Hypothalamus (tissue), 51 donors: ENCODE data around the gene MYH16.
"Not testable (repeated sequence)": the region's sequence is repeated elsewhere in the genome, so short reads cannot be mapped to it uniquely, and the experiment has no call there.

Source experiments
- DNase-seq, 51 donors: peaks; one replicate each; lab custom pipeline; 2025; lab: John Stamatoyannopoulos, UW

Gene MYH16

GRCh38 chr7:99272476-99273045 is at the start of gene MYH16:
MYH16 (plus strand) TSS chr7:99272839.
- DNase-seq: no peak

GRCh38 chr7:99224263-99224898 is 48.3 kb upstream of the MYH16 start:
- not testable (repeated sequence) for DNase-seq

GRCh38 chr7:99224899-99225265 is 47.8 kb upstream of the MYH16 start:
- DNase-seq: no peak

- DNase-seq: no peak
Measured at GRCh38 chr7:99229234-99229633, 43.4 kb upstream of the MYH16 start.

- no peak for DNase-seq
Measured at GRCh38 chr7:99232082-99232770, 40.4 kb upstream of the MYH16 start.

- DNase-seq: not testable (repeated sequence)
Measured at GRCh38 chr7:99232955-99233354, 39.7 kb upstream of the MYH16 start.

- no peak for DNase-seq
Measured at GRCh38 chr7:99234185-99234584, 38.5 kb upstream of the MYH16 start.

- DNase-seq: no peak
Measured at GRCh38 chr7:99235925-99236324, 36.7 kb upstream of the MYH16 start.

- DNase-seq: not testable (repeated sequence)
Measured at GRCh38 chr7:99237876-99238275, 34.8 kb upstream of the MYH16 start.

GRCh38 chr7:99238558-99239341 is 33.9 kb upstream of the MYH16 start:
- no peak for DNase-seq

GRCh38 chr7:99242682-99243081 is 30.0 kb upstream of the MYH16 start:
- no peak for DNase-seq

GRCh38 chr7:99243751-99244337 is 28.8 kb upstream of the MYH16 start:
- no peak for DNase-seq

GRCh38 chr7:99244939-99245338 is 27.7 kb upstream of the MYH16 start:
- no peak for DNase-seq

DNA sequence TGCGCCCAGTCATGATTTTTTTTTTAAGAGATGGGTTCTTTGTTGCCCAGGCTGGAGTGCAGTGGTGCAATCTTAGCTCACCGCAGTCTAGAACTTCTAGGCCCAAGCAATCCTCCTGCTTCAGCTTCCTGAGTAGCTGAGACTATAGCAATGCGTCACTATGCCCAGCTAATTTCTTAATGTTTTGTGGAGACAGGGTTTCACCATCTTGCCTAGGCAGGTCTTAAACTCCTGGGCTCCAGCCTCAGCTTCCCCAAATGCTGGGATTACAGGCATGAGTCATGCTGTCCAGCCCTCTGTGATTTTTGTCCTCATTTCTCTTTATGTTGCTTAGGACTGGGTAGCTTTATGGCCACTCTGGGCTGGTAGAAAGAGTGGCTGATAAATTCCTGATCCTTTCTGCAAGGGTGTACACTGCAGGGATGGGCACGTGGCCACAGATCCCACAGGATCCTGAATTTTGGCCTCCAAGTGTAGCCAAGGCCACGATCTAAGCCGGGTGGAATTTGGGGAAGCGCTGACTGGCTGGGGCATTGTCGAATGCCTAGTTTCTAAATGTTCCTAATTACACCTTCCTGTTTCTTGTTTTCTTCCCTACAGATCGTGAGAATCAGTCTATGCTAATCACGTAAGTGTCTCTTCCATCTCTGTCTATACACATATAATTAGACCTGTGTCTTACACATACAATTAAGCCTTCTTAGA is 24.1 kb upstream of the MYH16 start:
- no peak for DNase-seq

- no peak for DNase-seq
Measured at GRCh38 chr7:99249985-99250575, 22.6 kb upstream of the MYH16 start.

- no peak for DNase-seq
Measured at GRCh38 chr7:99252166-99252895, 20.3 kb upstream of the MYH16 start.

DNA sequence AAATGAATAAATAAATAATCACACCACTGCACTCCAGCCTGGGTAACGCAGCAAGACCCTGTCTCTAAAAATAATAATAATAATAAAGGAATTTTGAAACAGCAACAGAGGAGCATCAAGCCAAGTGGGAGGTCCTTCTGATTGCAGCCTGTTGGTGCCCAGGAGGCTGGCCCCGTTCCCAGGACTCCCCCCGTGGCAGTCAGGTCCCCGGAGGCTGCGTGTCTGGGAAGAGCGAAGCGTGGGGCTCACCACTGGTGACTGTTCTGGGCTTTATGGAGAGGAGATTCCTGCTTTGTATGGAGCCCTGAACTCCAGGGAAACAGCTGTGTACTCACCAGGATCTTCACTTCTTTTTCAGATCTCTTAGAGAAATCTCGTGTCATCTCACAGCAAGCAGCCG is 19.3 kb upstream of the MYH16 start:
- no peak for DNase-seq

GRCh38 chr7:99254390-99254789 is 18.2 kb upstream of the MYH16 start:
- DNase-seq: no peak

DNA sequence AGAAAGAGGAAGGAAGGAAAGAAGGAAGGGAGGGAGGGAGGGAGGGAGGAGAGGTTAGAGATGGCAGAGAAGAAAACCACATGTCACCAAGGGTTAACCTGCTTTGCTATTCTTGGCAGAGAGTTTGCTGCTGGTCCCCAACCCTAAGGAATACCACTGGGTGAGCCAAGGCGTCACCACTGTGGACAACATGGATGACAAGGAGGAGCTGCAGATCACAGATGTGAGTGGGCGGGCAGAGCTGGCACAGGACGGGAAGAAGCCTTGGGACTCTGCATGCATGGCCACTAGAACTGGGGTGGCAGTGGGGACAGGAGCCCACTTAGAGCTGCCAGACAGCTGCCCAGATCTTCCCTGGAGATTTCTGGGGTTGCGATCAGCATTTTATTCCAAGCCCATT is 17.2 kb upstream of the MYH16 start:
- peak in 1 of 51 donors; percentile 6 for DNase-seq
